ENCODE measurements around the gene PCSK6. TPM values are rescaled to one million over a fixed set of nuclear protein-coding genes. Genes with fewer than 3 reads are reported as not detected.

The PCSK6 gene
- total and polyA plus RNA-seq, 2 experiments from 2014 or later = 4.8 to 6.4 TPM

GRCh38 chr15:101369676-101370075 lies 119.8 kb downstream of the PCSK6 start:
- DNase-seq (ENCODE audit: low read depth in 1 of 2, low spot score in 1 of 2) = no peak

GRCh38 chr15:101368861-101369642 lies 120.5 kb downstream of the PCSK6 start:
- H3K27ac ChIP-seq = no peak overlapping the region
- H3K9me3 ChIP-seq (ENCODE audit: low read depth) = no peaks in the 10 kb centered on the region
- H3K27me3 ChIP-seq = no peaks in the 10 kb centered on the region
- no peak overlapping the region for H3K4me3 ChIP-seq
- no peaks in the 10 kb centered on the region for H3K4me1 ChIP-seq (ENCODE audit: low read depth)
- no peak for DNase-seq (ENCODE audit: low read depth in 1 of 2, low spot score in 1 of 2)
- no peak for TF ChIP-seq CTCF (IDR thresholded peaks at IDR 0.05; ENCODE audit: low read depth, low read length)
- H3K36me3 ChIP-seq = no peaks in the 10 kb centered on the region

More at GRCh38 chr15:101369676-101370075, 119.8 kb downstream of the PCSK6 start:
- TF ChIP-seq CTCF (IDR thresholded peaks at IDR 0.05; ENCODE audit: low read depth, low read length) = no peak
- Histone ChIP-seq H3K4me1 (ENCODE audit: low read depth) (no peaks in the 10 kb centered on the region), H3K9me3 (ENCODE audit: low read depth) (no peaks in the 10 kb centered on the region), H3K27ac (no peak overlapping the region), H3K4me3 (no peak overlapping the region), H3K36me3 (no peaks in the 10 kb centered on the region), H3K27me3 (no peaks in the 10 kb centered on the region)

- no peak for TF ChIP-seq CTCF (IDR thresholded peaks at IDR 0.05; ENCODE audit: low read depth, low read length)
- no peak for DNase-seq (ENCODE audit: low read depth in 1 of 2, low spot score in 1 of 2)
- no peaks in the 10 kb centered on the region for H3K9me3 ChIP-seq (ENCODE audit: low read depth)
- H3K36me3 ChIP-seq = no peaks in the 10 kb centered on the region
- H3K27ac ChIP-seq = no peak overlapping the region
- no peaks in the 10 kb centered on the region for H3K27me3 ChIP-seq
- no peaks in the 10 kb centered on the region for H3K4me1 ChIP-seq (ENCODE audit: low read depth)
- no peak overlapping the region for H3K4me3 ChIP-seq
These were observed 121.3 kb downstream of the PCSK6 start for GRCh38 chr15:101368086-101368780.

- no peaks in the 10 kb centered on the region for H3K4me1 ChIP-seq (ENCODE audit: low read depth)
- no peak overlapping the region for H3K27ac ChIP-seq
- no peak for DNase-seq (ENCODE audit: low read depth in 1 of 2, low spot score in 1 of 2)
- H3K36me3 ChIP-seq = no peaks in the 10 kb centered on the region
- no peaks in the 10 kb centered on the region for H3K9me3 ChIP-seq (ENCODE audit: low read depth)
- H3K4me3 ChIP-seq = no peak overlapping the region
- no peaks in the 10 kb centered on the region for H3K27me3 ChIP-seq
- no peak for TF ChIP-seq CTCF (IDR thresholded peaks at IDR 0.05; ENCODE audit: low read depth, low read length)
These were observed 122.7 kb downstream of the PCSK6 start for GRCh38 chr15:101366853-101367252.

- no peak overlapping the region for H3K4me3 ChIP-seq
- no peaks in the 10 kb centered on the region for H3K9me3 ChIP-seq (ENCODE audit: low read depth)
- no peak for DNase-seq (ENCODE audit: low read depth in 1 of 2, low spot score in 1 of 2)
- no peak for TF ChIP-seq CTCF (IDR thresholded peaks at IDR 0.05; ENCODE audit: low read depth, low read length)
- H3K27me3 ChIP-seq = no peaks in the 10 kb centered on the region
- no peak overlapping the region for H3K27ac ChIP-seq
- H3K36me3 ChIP-seq = no peaks in the 10 kb centered on the region
- H3K4me1 ChIP-seq (ENCODE audit: low read depth) = no peaks in the 10 kb centered on the region
These were observed 126.4 kb downstream of the PCSK6 start for GRCh38 chr15:101362986-101363566.

Data from cardiac muscle cell (in vitro differentiated cells and primary cell).